Lower leg skin (tissue), 3 donors: ENCODE measurements around the gene AUTS2.

ENCODE experiments used
- POLR2A ChIP-seq, 2 donors: fragments of 450-650 bp; IDR thresholded peaks; one replicate each; pipeline ENCODE4 v1.6.1; 2016 to 2017; ENCODE audit warnings: antibody characterized with exemption in 2 of 2, mild to moderate bottlenecking in 1 of 2, moderate library complexity in 1 of 2
- TF ChIP-seq, protein P1 (sequence below), 3 donors: fragments of 450-650 bp; IDR thresholded peaks; one replicate each; pipeline ENCODE4 v1.5.1; 2016; ENCODE audit warnings: antibody characterized with exemption in 3 of 3, mild to moderate bottlenecking in 3 of 3, moderate library complexity in 2 of 3

DNA sequence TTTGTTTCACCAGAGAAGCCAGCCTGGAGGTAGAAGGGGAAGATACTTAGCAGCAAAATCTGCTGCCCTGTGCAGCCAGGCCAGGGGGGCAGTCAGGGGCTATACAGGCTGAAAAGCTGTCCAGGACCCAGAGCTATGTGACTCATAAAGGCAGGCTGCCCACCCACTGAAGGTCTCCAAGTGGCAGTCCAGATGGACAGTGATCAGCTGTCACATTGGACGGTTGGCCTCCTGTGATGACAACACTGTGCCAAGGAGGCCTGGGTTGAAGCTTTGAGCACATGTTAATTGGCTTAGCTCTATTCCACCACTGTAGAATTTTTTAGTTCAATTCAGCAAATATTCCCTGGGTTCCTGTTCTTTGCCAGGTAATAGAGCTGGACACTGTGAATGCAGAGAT lies 956.4 kb downstream of the AUTS2 start:
- TF ChIP-seq, protein P1, sequence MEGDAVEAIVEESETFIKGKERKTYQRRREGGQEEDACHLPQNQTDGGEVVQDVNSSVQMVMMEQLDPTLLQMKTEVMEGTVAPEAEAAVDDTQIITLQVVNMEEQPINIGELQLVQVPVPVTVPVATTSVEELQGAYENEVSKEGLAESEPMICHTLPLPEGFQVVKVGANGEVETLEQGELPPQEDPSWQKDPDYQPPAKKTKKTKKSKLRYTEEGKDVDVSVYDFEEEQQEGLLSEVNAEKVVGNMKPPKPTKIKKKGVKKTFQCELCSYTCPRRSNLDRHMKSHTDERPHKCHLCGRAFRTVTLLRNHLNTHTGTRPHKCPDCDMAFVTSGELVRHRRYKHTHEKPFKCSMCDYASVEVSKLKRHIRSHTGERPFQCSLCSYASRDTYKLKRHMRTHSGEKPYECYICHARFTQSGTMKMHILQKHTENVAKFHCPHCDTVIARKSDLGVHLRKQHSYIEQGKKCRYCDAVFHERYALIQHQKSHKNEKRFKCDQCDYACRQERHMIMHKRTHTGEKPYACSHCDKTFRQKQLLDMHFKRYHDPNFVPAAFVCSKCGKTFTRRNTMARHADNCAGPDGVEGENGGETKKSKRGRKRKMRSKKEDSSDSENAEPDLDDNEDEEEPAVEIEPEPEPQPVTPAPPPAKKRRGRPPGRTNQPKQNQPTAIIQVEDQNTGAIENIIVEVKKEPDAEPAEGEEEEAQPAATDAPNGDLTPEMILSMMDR (IDR thresholded peaks at IDR 0.05), result no peak
- TF ChIP-seq POLR2A (IDR thresholded peaks at IDR 0.05), result no peak
